ENCODE data around the gene RFTN1.

The RFTN1 gene

DNA sequence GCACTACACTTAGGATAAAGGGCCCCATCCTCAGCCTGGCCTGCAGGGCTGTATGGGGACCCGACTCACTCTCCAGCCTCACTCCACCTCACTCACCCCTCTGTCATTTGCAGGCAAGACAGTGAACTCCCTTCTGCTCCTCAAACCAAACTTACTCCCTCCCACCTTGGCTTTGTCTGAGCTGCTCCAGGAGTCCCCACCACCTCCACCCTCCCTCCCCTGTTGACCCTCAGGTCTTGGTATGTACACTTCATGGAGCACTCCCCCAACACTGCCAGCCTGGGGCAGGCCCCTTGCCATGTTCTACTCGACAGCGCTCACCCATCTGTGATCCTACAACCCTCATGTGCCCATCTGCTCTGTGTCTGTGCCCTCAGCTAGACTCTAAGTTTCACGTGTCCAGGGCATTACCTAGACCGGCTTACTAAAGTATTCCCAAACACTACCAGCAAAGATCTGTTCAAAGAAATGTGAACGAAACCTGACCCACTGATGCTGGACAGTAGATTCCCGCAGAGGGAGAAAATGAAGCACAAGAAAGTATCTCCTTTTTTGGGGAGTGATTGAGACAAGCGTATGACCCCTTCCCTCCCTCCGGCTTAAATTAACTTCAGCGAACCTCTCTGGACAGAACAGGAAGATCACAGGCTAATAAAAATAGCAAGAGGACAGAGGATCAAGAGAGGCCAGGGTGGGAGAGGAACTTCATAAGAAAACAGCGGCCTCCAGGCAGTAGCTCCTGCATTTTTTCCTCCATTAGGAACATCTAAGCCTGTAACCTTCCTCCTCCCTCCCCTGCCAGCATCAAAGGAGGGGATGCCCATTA lies 113.2 kb downstream of the RFTN1 start:
- no peak for DNase-seq

GRCh38 chr3:16399473-16399872 lies 114.0 kb downstream of the RFTN1 start:
- no peak for DNase-seq

GRCh38 chr3:16398648-16399047 lies 114.9 kb downstream of the RFTN1 start:
- DNase-seq = no peak

GRCh38 chr3:16396202-16396601 lies 117.3 kb downstream of the RFTN1 start:
- no peak for DNase-seq

DNA sequence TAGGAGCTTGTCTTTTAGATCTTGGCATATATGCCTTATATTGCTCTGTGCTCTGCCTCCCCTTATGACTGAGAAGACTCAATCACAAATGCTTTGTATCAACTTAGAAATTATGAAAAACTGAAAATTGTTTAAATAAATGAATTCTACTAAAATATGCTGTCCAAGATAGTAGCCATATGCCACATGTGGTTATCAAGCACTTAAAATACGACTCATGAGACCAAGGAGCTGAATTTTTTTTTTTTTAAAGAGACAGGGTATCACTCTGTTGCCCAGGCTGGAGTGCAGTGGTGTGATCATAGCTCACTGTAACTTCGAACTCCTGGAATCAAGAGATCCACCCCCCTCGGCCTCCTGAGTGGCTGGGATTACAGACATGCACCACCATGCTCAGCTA lies 118.3 kb downstream of the RFTN1 start:
- no peak for DNase-seq

GRCh38 chr3:16394639-16395038 lies 118.9 kb downstream of the RFTN1 start:
- no peak for DNase-seq

- DNase-seq = no peak
Observed at GRCh38 chr3:16392717-16393116, 120.8 kb downstream of the RFTN1 start.

GRCh38 chr3:16392065-16392464 lies 121.4 kb downstream of the RFTN1 start:
- DNase-seq = no peak

- no peak for DNase-seq
Observed at GRCh38 chr3:16390581-16390980, 122.9 kb downstream of the RFTN1 start.

- no peak for DNase-seq
Observed at GRCh38 chr3:16388850-16389441, 124.6 kb downstream of the RFTN1 start.

DNA sequence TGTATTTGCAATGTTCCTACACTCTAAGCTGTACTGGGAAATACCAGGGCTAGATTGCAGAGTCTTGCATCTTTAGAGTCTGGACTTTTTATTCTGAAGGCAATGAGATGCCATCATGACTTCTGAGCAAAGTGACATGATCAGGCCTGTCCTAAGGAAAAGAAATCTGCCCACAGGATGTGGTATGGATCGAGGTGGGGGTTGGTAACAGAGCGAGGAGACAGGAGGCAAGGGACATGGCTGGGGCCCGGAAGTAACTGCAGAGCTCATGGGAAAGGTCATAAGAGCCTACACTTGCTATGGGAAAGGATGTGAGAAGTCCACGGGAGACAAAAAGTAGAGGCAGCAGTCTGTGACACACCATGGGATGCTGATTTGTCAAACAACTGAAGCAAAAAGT lies 126.9 kb downstream of the RFTN1 start:
- no peak for DNase-seq

GRCh38 chr3:16385151-16385550 lies 128.3 kb downstream of the RFTN1 start:
- no peak for DNase-seq

- DNase-seq = no peak
Observed at GRCh38 chr3:16383864-16384263, 129.6 kb downstream of the RFTN1 start.

DNA sequence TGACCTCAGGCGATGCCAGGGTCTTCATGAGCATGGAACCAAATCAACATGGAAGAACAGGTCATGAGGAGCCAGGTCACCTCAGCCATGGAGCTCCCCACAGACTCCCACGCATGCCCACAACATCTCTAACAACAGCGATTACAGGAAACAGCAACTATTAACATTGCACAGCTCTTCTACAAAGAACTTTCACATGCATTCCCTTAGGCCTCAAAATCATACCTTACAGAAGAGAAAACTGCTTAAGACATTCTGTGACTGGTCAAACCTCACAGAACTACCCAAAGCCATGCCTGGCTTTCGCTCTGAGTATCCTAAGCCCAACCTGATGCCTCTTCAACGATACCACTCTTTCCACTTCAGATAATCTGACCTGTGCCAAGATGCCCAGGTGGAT lies 130.7 kb downstream of the RFTN1 start:
- DNase-seq = no peak

GRCh38 chr3:16381426-16381825 lies 132.1 kb downstream of the RFTN1 start:
- no peak for DNase-seq

DNA sequence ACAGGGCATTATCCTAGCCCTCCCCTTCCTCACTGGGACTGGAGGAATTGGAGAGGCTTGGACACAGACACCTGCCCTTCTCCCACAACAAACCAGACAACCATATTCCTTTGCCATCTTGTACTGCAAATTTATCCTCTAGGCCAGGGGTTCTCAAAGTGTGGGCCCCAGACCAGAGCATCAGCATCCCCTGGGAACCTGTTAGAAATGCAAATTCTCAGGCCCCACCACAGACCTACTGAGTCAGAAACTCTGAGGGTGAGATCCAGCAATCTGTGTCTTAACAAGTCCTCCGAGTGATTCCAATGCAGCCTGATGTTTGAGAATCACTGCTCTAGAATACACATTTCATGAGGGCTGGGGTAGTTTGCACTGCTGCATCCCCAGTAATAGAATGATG lies 133.1 kb downstream of the RFTN1 start:
- no peak for DNase-seq

- no peak for DNase-seq
Observed at GRCh38 chr3:16379838-16380237, 133.7 kb downstream of the RFTN1 start.

DNA sequence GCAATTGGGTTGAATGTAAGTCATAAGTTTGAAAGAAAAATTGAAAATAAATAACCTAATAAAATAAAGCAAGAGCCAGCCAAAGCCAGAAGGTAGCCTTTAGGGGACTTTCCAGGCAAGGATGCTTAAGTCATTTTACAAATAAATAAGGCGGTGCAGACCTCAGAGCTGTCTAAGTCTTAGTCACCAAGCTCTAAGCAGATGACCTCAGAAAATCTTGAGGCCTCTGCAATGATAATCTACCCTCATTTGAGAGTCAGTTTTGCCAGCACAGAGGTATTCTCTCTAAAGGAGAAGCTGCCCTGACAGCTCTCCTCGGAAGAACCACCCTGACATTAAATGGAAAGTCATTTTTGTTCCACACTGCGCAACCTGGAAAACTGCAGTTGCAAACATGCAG lies 134.6 kb downstream of the RFTN1 start:
- DNase-seq = peak; percentile 81

GRCh38 chr3:16378415-16378814 lies 135.1 kb downstream of the RFTN1 start:
- DNase-seq = no peak

DNA sequence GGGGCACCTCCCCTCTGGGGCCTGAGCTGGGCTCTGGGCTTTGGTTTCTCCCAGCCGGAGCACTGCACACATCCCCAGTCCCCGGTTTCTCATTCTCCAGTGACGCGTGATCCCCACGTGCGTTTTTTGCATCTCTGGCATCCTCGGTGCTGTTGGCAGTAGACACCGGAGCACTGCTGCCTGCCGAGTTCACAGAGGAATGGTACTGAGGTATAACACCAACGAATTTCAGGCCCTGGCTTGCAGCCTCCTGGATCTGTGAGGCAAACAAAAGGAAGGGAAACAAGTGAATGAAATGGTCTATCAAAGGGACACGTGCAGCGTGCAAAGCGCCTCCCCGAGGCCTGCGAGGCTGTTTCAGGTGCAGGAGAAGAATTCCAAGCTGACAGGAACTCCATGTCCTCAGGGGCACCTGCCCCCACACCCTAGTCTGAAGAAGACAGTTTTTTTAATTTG lies 135.6 kb downstream of the RFTN1 start:
- no peak for DNase-seq

GRCh38 chr3:16377196-16377595 lies 136.3 kb downstream of the RFTN1 start:
- peak; percentile 41 for DNase-seq

DNA sequence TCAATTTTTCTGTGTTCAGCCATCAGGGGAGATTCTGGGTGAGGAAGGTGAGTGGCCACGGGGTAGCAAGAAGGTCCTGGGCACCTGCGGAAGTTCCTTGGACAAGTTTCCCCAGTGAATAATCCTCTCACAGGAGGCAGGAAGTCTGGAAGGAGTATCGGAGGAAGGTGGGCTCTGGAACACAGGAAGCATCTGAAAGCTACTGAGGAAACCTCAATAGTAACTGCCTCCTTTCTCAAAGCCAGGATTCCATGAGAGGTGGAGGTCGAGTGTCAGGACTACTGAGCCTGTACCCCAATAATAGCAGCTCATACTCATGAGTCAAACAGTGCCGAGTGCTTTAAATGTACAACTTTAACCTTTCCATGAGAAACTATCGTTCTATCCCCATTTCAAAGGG lies 137.6 kb downstream of the RFTN1 start:
- no peak for DNase-seq

- no peak for DNase-seq
Observed at GRCh38 chr3:16374935-16375245, 138.6 kb downstream of the RFTN1 start.

- peak; percentile 43 for DNase-seq
Observed at GRCh38 chr3:16374047-16374934, 139.2 kb downstream of the RFTN1 start.
